D721Med (cell line): ENCODE data around the gene NLGN2.

ENCODE experiments used
- DNase-seq: peaks from one replicate; pipeline ENCODE4 v3.0.0; 2011; ENCODE audit warnings: low spot score; ENCODE audit not compliant: insufficient read length
- FAIRE-seq: peaks from 2 replicates; lab custom pipeline; 2011; peaks lifted over from hg19 to GRCh38; lab: Jason Lieb, UNC
- TF ChIP-seq, protein P1 (sequence below): IDR thresholded peaks from 2 replicates; pipeline ENCODE4 v1.5.1; 2012; ENCODE audit warnings: mild to moderate bottlenecking, control low read depth; ENCODE audit not compliant: insufficient read depth; ENCODE audit errors: missing control alignments

The NLGN2 gene

GRCh38 chr17:7425756-7426155 is 18.1 kb downstream of the NLGN2 start:
- DNase-seq (no peak), FAIRE-seq (no peak)
- TF ChIP-seq, protein P1, sequence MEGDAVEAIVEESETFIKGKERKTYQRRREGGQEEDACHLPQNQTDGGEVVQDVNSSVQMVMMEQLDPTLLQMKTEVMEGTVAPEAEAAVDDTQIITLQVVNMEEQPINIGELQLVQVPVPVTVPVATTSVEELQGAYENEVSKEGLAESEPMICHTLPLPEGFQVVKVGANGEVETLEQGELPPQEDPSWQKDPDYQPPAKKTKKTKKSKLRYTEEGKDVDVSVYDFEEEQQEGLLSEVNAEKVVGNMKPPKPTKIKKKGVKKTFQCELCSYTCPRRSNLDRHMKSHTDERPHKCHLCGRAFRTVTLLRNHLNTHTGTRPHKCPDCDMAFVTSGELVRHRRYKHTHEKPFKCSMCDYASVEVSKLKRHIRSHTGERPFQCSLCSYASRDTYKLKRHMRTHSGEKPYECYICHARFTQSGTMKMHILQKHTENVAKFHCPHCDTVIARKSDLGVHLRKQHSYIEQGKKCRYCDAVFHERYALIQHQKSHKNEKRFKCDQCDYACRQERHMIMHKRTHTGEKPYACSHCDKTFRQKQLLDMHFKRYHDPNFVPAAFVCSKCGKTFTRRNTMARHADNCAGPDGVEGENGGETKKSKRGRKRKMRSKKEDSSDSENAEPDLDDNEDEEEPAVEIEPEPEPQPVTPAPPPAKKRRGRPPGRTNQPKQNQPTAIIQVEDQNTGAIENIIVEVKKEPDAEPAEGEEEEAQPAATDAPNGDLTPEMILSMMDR = no peak

DNA sequence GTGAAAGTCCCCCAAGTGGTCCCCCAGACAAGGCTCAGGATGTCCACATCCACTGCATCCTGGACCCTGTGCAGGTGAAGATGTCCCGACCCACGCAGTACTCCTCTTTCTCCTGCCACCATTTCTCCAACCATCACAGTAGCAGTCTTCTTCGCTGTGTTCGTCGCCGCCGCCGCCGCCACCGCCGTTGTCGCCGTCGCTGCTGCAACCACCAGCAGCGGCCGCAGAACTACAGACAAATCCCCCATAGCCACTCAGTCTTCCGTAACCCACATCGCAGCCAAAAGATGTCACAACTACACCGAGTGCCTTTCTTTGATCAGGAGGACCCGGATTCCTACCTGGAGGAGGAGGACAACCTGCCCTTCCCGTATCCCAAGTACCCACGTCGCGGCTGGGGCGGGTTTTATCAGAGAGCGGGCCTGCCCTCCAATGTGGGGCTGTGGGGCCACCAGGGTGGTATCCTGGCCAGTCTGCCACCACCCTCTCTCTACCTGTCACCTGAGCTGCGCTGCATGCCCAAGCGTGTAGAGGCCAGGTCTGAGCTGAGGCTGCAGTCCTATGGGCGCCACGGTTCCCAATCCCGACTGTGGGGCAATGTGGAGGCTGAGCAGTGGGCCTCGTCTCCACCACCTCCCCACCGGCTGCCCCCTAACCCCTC is 18.7 kb downstream of the NLGN2 start:
- FAIRE-seq = no peak
- DNase-seq = no peak
- TF ChIP-seq, protein P1 = no peak

GRCh38 chr17:7426896-7427489 is 19.3 kb downstream of the NLGN2 start:
- FAIRE-seq = no peak
- TF ChIP-seq, protein P1 = no peak
- no peak for DNase-seq

DNA sequence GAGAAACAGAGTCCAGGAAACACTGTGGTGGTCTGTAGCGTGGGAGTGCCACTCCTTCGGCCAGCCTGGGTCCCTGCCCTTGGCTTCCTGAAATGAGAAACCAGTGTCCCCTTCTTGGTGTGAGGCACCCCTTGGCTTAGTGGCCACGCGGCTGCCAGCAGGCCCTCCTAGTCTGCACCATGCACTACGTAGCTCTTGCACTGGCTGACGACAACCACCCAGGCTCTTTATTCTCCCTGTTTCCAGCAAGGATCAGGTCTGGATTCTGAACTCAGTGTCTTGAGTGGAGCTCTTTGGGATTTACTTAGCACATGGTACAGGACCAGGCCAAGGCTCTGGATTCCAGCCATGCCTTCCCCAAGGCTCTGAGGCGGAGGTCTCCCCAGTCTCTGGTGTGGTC is 19.9 kb downstream of the NLGN2 start:
- no peak for DNase-seq
- FAIRE-seq = no peak
- TF ChIP-seq, protein P1 = no peak

DNA sequence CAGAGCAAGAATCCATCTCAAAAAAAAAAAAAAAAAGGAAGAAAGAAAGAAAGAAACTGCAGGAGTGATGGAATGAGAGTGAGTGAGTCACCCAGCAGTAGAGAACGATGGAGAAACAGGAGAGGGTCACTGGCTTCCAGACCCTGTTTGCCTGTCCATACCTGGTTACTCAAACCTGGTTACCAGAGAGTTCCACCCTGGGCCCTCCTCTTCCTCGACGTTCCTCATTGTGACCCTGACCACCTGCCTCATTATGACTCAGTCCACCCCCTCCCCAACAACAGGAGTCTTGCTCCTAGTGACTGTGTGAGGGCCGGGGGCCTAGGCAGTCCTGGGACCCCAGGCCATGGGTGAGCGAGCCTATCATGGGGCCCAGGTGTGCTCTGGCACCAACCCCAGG is 20.9 kb downstream of the NLGN2 start, which contains the start of gene SPEM3:
TSS of gene SPEM3 (plus strand) at position 301 of the 400 bp plus-strand sequence. CDS start at position 347, 46 bp downstream.
- FAIRE-seq (no peak), DNase-seq (no peak)
- TF ChIP-seq, protein P1 = no peak

GRCh38 chr17:7429722-7430121 is 22.1 kb downstream of the NLGN2 start:
- DNase-seq (no peak), FAIRE-seq (no peak)
- TF ChIP-seq, protein P1 = no peak

GRCh38 chr17:7431231-7431630 is 23.6 kb downstream of the NLGN2 start:
- TF ChIP-seq, protein P1 = no peak
- DNase-seq (no peak), FAIRE-seq (no peak)
